HEK293T (cell line): Measurements from ENCODE around the gene CDK5R1.
"Not testable (repeated sequence)": the region's sequence is repeated elsewhere in the genome, so short reads cannot be mapped to it uniquely, and the experiment has no call there.

ENCODE experiments used
- CTCF ChIA-PET: fragments of 350-600 bp; formaldehyde crosslinking; extraction: SDS; loops from one replicate; lab custom pipeline; 2021; ENCODE audit warnings: antibody characterized with exemption, inconsistent platforms; lab: Yijun Ruan, JAX
- POLR2A ChIA-PET: fragments of 350-600 bp; formaldehyde crosslinking; extraction: SDS; loops from one replicate; lab custom pipeline; 2020; ENCODE audit warnings: antibody characterized with exemption, inconsistent platforms; lab: Yijun Ruan, JAX
- DNase-seq: peaks from one replicate; pipeline ENCODE4 v3.0.0; 2012; ENCODE audit warnings: mixed read lengths; ENCODE audit errors: extremely low spot score
- ARNT ChIP-seq: fragments of 450-650 bp; IDR thresholded peaks from 2 replicates; pipeline ENCODE4 v1.6.1; 2017; ENCODE audit warnings: mild to moderate bottlenecking
- BHLHE40 ChIP-seq: fragments of 450-650 bp; IDR thresholded peaks from 2 replicates; pipeline ENCODE4 v1.6.1; 2016; ENCODE audit warnings: mild to moderate bottlenecking, moderate library complexity, borderline replicate concordance
- CTBP1 ChIP-seq: fragments of 450-650 bp; IDR thresholded peaks from 2 replicates; pipeline ENCODE4 v1.6.1; 2016; ENCODE audit warnings: borderline replicate concordance
- ELF4 ChIP-seq: fragments of 450-650 bp; IDR thresholded peaks from 2 replicates; pipeline ENCODE4 v1.6.1; 2017; ENCODE audit warnings: antibody characterized with exemption
- FOXA1 ChIP-seq: fragments of 450-650 bp; IDR thresholded peaks from 2 replicates; pipeline ENCODE4 v1.6.1; 2016; ENCODE audit warnings: mild to moderate bottlenecking
- FOXK2 ChIP-seq: fragments of 450-650 bp; IDR thresholded peaks from 2 replicates; pipeline ENCODE4 v1.6.1; 2016; ENCODE audit warnings: mild to moderate bottlenecking
- FOXM1 ChIP-seq: fragments of 450-650 bp; IDR thresholded peaks from 2 replicates; pipeline ENCODE4 v1.6.1; 2017; ENCODE audit warnings: mild to moderate bottlenecking, borderline replicate concordance
- HDGF ChIP-seq: fragments of 450-650 bp; IDR thresholded peaks from 2 replicates; pipeline ENCODE4 v1.6.1; 2017; ENCODE audit warnings: antibody characterized with exemption, borderline replicate concordance
- L3MBTL2 ChIP-seq: fragments of 450-650 bp; conservative IDR thresholded peaks from 2 replicates; pipeline ENCODE4 v1.6.1; 2016; ENCODE audit warnings: mild to moderate bottlenecking
- LEF1 ChIP-seq: fragments of 450-650 bp; IDR thresholded peaks from 2 replicates; pipeline ENCODE4 v1.6.1; 2017; ENCODE audit warnings: mild to moderate bottlenecking, borderline replicate concordance
- NFRKB ChIP-seq: fragments of 450-650 bp; IDR thresholded peaks from 2 replicates; pipeline ENCODE4 v1.6.1; 2016; ENCODE audit warnings: mild to moderate bottlenecking, moderate library complexity
- PKNOX1 ChIP-seq: fragments of 450-650 bp; IDR thresholded peaks from 2 replicates; pipeline ENCODE4 v1.6.1; 2016
- SP1 ChIP-seq: fragments of 450-650 bp; IDR thresholded peaks from 2 replicates; pipeline ENCODE4 v1.6.1; 2017
- SUZ12 ChIP-seq: fragments of 450-650 bp; IDR thresholded peaks from 2 replicates; pipeline ENCODE4 v1.6.1; 2016; ENCODE audit warnings: mild to moderate bottlenecking
- TARDBP ChIP-seq: fragments of 450-650 bp; IDR thresholded peaks from 2 replicates; pipeline ENCODE4 v1.6.1; 2016
- ZNF384 ChIP-seq: fragments of 450-650 bp; IDR thresholded peaks from 2 replicates; pipeline ENCODE4 v1.6.1; 2016

CDK5R1 gene

GRCh38 chr17:32519228-32520103 lies 32.7 kb downstream of the CDK5R1 start:
- TF ChIP-seq PKNOX1 (no peak), NFRKB (no peak), LEF1 (no peak), HDGF (no peak), CTBP1 (no peak), ARNT (no peak)
- DNase-seq, result peak; percentile 58
- POLR2A ChIA-PET, result interaction anchor here (0.8 to 1.1 kb wide), 2 partner anchors 23 to 32 kb away, joined by 3 to 5 read pairs; partner anchors contain the start of gene CDK5R1
- CTCF ChIA-PET, result no interaction called here

- POLR2A ChIA-PET, result interaction anchor here (0.8 to 1.1 kb wide), 2 partner anchors 24 to 33 kb away, joined by 3 to 5 read pairs; partner anchors contain the start of gene CDK5R1
- CTCF ChIA-PET, result no interaction called here
- DNase-seq, result no peak
- TF ChIP-seq LEF1, result no peak
- TF ChIP-seq BHLHE40, result no peak
- TF ChIP-seq CTBP1, result no peak
- no peak for TF ChIP-seq SP1
- TF ChIP-seq FOXA1, result no peak
- TF ChIP-seq ZNF384, result no peak
- no peak for TF ChIP-seq ARNT
- no peak for TF ChIP-seq PKNOX1
- TF ChIP-seq SUZ12, result no peak
- TF ChIP-seq ELF4, result no peak
- TF ChIP-seq FOXM1, result no peak
- TF ChIP-seq NFRKB, result no peak
- TF ChIP-seq TARDBP, result no peak
- no peak for TF ChIP-seq FOXK2
- no peak for TF ChIP-seq HDGF
- no peak for TF ChIP-seq L3MBTL2
Measured at GRCh38 chr17:32520104-32520701, 33.4 kb downstream of the CDK5R1 start.

- CTCF ChIA-PET, result no interaction called here
- no peak for DNase-seq
- no peak for TF ChIP-seq ARNT
- no peak for TF ChIP-seq ELF4
- no peak for TF ChIP-seq L3MBTL2
- no peak for TF ChIP-seq SUZ12
- no peak for TF ChIP-seq LEF1
- TF ChIP-seq PKNOX1, result no peak
- no peak for TF ChIP-seq FOXK2
- TF ChIP-seq CTBP1, result no peak
- no peak for TF ChIP-seq TARDBP
- no peak for TF ChIP-seq BHLHE40
- TF ChIP-seq ZNF384, result no peak
- no peak for TF ChIP-seq NFRKB
- no peak for TF ChIP-seq HDGF
- no peak for TF ChIP-seq FOXA1
- no peak for TF ChIP-seq SP1
- POLR2A ChIA-PET, result no interaction called here
Measured at GRCh38 chr17:32520737-32521404, 34.1 kb downstream of the CDK5R1 start.

- POLR2A ChIA-PET, result no interaction called here
- TF ChIP-seq SP1, result no peak
- TF ChIP-seq BHLHE40, result no peak
- no peak for TF ChIP-seq L3MBTL2
- no peak for DNase-seq
- CTCF ChIA-PET, result no interaction called here
Measured at GRCh38 chr17:32523017-32523680, 36.4 kb downstream of the CDK5R1 start.

- CTCF ChIA-PET, result no interaction called here
- no peak for DNase-seq
Measured at GRCh38 chr17:32523827-32524552, 37.2 kb downstream of the CDK5R1 start.

GRCh38 chr17:32524553-32524880 lies 37.7 kb downstream of the CDK5R1 start:
- CTCF ChIA-PET, POLR2A ChIA-PET, DNase-seq: not testable (repeated sequence)

More at GRCh38 chr17:32523827-32524552, 37.2 kb downstream of the CDK5R1 start:
- TF ChIP-seq SP1 (no peak), ARNT (no peak), FOXM1 (no peak), CTBP1 (no peak), LEF1 (no peak), FOXA1 (no peak), ZNF384 (no peak), SUZ12 (no peak), L3MBTL2 (no peak), ELF4 (no peak), HDGF (no peak), FOXK2 (no peak), TARDBP (no peak), NFRKB (no peak), PKNOX1 (no peak)
- POLR2A ChIA-PET, result no interaction called here
